OCI-LY1 (cell line): ENCODE data around the gene SLC2A2.

Source experiments
- H2AFZ ChIP-seq: fragments of 200-600 bp; sonication (generic), shearing (Covaris generic); 2 replicates; pipeline ENCODE4 v1.6.0; 2014; ENCODE audit warnings: antibody characterized with exemption, mild to moderate bottlenecking, low read length
- H3F3A ChIP-seq: fragments of 200-600 bp; sonication (generic), shearing (Covaris generic); 2 replicates; pipeline ENCODE4 v1.6.0; 2014; ENCODE audit warnings: mild to moderate bottlenecking, antibody characterized with exemption, low read length, moderate library complexity; ENCODE audit not compliant: insufficient read depth
- H3K27ac ChIP-seq: fragments of 200-600 bp; sonication (generic); 2 replicates; pipeline ENCODE4 v1.5.1; 2014; ENCODE audit warnings: low read length, mixed run types, mild to moderate bottlenecking, low read depth; ENCODE audit not compliant: poor library complexity, severe bottlenecking
- H3K27me3 ChIP-seq: fragments of 200-600 bp; sonication (generic); 2 replicates; pipeline ENCODE4 v1.6.0; 2014; ENCODE audit warnings: antibody characterized with exemption, mild to moderate bottlenecking, low read length, moderate library complexity; ENCODE audit not compliant: insufficient read depth
- H3K36me3 ChIP-seq: fragments of 200-600 bp; sonication (generic); 2 replicates; pipeline ENCODE4 v1.6.1; 2014; ENCODE audit warnings: mild to moderate bottlenecking, antibody characterized with exemption, low read length, moderate library complexity, mixed read lengths; ENCODE audit not compliant: insufficient read depth
- H3K4me1 ChIP-seq: fragments of 200-600 bp; sonication (generic); 2 replicates; pipeline ENCODE4 v1.5.1; 2014; ENCODE audit warnings: mild to moderate bottlenecking, low read length, moderate library complexity; ENCODE audit not compliant: insufficient read depth, severe bottlenecking
- H3K4me2 ChIP-seq: fragments of 200-600 bp; sonication (generic), shearing (Covaris generic); 2 replicates; pipeline ENCODE4 v1.6.1; 2014; ENCODE audit warnings: low read length
- H3K4me3 ChIP-seq: fragments of 200-600 bp; sonication (generic); 2 replicates; pipeline ENCODE4 v1.5.1; 2014; ENCODE audit warnings: low read length, low read depth, mild to moderate bottlenecking, mixed read lengths; ENCODE audit not compliant: poor library complexity, severe bottlenecking
- H3K79me2 ChIP-seq: fragments of 200-600 bp; shearing (Covaris generic); 2 replicates; pipeline ENCODE4 v1.6.1; 2016; ENCODE audit warnings: mixed run types, low read length, mixed read lengths; ENCODE audit not compliant: insufficient read depth
- H3K9ac ChIP-seq: fragments of 200-600 bp; sonication (generic), shearing (Covaris generic); 2 replicates; pipeline ENCODE4 v1.6.1; 2014; ENCODE audit warnings: mild to moderate bottlenecking, low read length, mixed read lengths
- H3K9me2 ChIP-seq: fragments of 200-600 bp; sonication (generic), shearing (Covaris generic); 2 replicates; pipeline ENCODE4 v1.6.1; 2014; ENCODE audit warnings: low read depth, mild to moderate bottlenecking, low read length, mixed read lengths
- H3K9me3 ChIP-seq: fragments of 200-600 bp; shearing (Covaris generic); 2 replicates; pipeline ENCODE4 v1.6.1; 2014; ENCODE audit warnings: low read length, mixed read lengths
- H4K20me1 ChIP-seq: fragments of 200-600 bp; sonication (generic), shearing (Covaris generic); 2 replicates; pipeline ENCODE4 v1.6.0; 2016; ENCODE audit warnings: mild to moderate bottlenecking, low read length; ENCODE audit not compliant: insufficient read depth
- EZH2 ChIP-seq: fragments of 200-600 bp; sonication (generic), shearing (Covaris generic); IDR thresholded peaks from 2 replicates; pipeline ENCODE4 v1.8.0; 2017; ENCODE audit warnings: borderline replicate concordance, mixed run types, mild to moderate bottlenecking, antibody characterized with exemption, low read length, moderate library complexity, mixed read lengths
- TF ChIP-seq, protein P1 (sequence below): fragments of 200-600 bp; sonication (generic), shearing (Covaris generic); IDR thresholded peaks from 2 replicates; pipeline ENCODE4 v1.5.1; 2017; ENCODE audit warnings: mild to moderate bottlenecking, antibody characterized with exemption, low read length, moderate library complexity, mixed read lengths

The SLC2A2 gene

DNA sequence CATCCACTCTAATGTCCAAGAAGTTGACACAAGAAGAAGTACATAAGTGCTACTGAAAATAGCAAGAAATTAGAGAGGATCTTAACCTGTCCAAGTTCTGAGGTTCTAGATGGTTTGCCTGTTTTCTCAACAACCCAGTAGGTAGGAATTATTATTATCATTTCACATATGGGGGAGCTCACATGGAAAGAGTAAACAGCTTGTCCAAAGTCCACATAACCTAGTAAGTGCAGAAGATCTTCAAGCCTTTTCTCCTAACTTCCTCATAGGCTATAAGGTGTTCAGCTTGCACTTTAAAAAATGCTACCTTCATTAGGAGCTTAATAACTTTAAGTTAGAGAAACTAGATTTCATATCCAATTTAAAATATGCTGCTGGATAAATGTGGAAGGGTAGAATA, 3.0 kb downstream of the SLC2A2 start:
- Histone ChIP-seq H3K79me2 (no peaks in the 10 kb centered on the region), H3K4me1 (no peaks in the 10 kb centered on the region), H2AFZ (no peak overlapping the region), H3K27ac (no peak overlapping the region), H3K36me3 (no peaks in the 10 kb centered on the region), H4K20me1 (no peaks in the 10 kb centered on the region), H3F3A (no peaks in the 10 kb centered on the region), H3K9me2 (no peaks in the 10 kb centered on the region), H3K27me3 (no peaks in the 10 kb centered on the region), H3K4me3 (no peak overlapping the region), H3K9ac (no peak overlapping the region), H3K9me3 (no peaks in the 10 kb centered on the region), H3K4me2 (no peak overlapping the region)
- TF ChIP-seq, protein P1, sequence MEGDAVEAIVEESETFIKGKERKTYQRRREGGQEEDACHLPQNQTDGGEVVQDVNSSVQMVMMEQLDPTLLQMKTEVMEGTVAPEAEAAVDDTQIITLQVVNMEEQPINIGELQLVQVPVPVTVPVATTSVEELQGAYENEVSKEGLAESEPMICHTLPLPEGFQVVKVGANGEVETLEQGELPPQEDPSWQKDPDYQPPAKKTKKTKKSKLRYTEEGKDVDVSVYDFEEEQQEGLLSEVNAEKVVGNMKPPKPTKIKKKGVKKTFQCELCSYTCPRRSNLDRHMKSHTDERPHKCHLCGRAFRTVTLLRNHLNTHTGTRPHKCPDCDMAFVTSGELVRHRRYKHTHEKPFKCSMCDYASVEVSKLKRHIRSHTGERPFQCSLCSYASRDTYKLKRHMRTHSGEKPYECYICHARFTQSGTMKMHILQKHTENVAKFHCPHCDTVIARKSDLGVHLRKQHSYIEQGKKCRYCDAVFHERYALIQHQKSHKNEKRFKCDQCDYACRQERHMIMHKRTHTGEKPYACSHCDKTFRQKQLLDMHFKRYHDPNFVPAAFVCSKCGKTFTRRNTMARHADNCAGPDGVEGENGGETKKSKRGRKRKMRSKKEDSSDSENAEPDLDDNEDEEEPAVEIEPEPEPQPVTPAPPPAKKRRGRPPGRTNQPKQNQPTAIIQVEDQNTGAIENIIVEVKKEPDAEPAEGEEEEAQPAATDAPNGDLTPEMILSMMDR = no peak
- TF ChIP-seq EZH2 = no peak

GRCh38 chr3:171021377-171021776, 5.1 kb downstream of the SLC2A2 start:
- Histone ChIP-seq H3K9me3 (no peaks in the 10 kb centered on the region), H3K4me2 (no peak overlapping the region), H3F3A (no peaks in the 10 kb centered on the region), H3K9me2 (no peaks in the 10 kb centered on the region), H3K27me3 (no peaks in the 10 kb centered on the region), H3K9ac (no peak overlapping the region), H3K27ac (no peak overlapping the region), H3K4me3 (no peak overlapping the region), H3K79me2 (no peaks in the 10 kb centered on the region), H2AFZ (no peak overlapping the region), H3K4me1 (no peaks in the 10 kb centered on the region), H4K20me1 (no peaks in the 10 kb centered on the region), H3K36me3 (no peaks in the 10 kb centered on the region)
- no peak for TF ChIP-seq EZH2
- TF ChIP-seq, protein P1 = no peak

- no peaks in the 10 kb centered on the region for H4K20me1 ChIP-seq
- no peak overlapping the region for H3K4me2 ChIP-seq
- no peak overlapping the region for H3K27ac ChIP-seq
- H3K9ac ChIP-seq = no peak overlapping the region
- TF ChIP-seq EZH2 = no peak
- TF ChIP-seq, protein P1 = 0 out of 2 replicates have a peak, but pooled peaks have one; percentile 3
- H3K4me3 ChIP-seq = no peak overlapping the region
- no peaks in the 10 kb centered on the region for H3K9me2 ChIP-seq
- no peaks in the 10 kb centered on the region for H3K4me1 ChIP-seq
- H3F3A ChIP-seq = no peaks in the 10 kb centered on the region
- no peaks in the 10 kb centered on the region for H3K79me2 ChIP-seq
- no peaks in the 10 kb centered on the region for H3K9me3 ChIP-seq
- H3K36me3 ChIP-seq = no peaks in the 10 kb centered on the region
- H3K27me3 ChIP-seq = no peaks in the 10 kb centered on the region
- no peak overlapping the region for H2AFZ ChIP-seq
Measured at GRCh38 chr3:171018156-171018935, 8.2 kb downstream of the SLC2A2 start.
